ENCODE results near the gene NKD1. TPM values are rescaled to one million over a fixed set of nuclear protein-coding genes. Genes with fewer than 3 reads are reported as not detected.

Gene NKD1
- total RNA-seq, 1 donor from 2014 or later: 0.96 TPM

- Mint-ChIP-seq H3K4me3 (ENCODE audit: low read depth) (peak overlapping the region; percentile 87), H3K27ac (peak overlapping the region; percentile 80), H3K9me3 (no peaks in the 10 kb centered on the region), H3K27me3 (ENCODE audit: low read depth) (no peaks in the 10 kb centered on the region), H3K4me1 (ENCODE audit: low read depth) (peaks cover 64% of the 10 kb centered on the region), H3K36me3 (ENCODE audit: low read depth) (peaks cover 55% of the 10 kb centered on the region)
- DNase-seq (ENCODE audit: low spot score): no peak
- intact Hi-C loops (cut with micrococcal nuclease): no loop called here
Measured at GRCh38 chr16:50679266-50679665, 131.1 kb downstream of the NKD1 start.

DNA sequence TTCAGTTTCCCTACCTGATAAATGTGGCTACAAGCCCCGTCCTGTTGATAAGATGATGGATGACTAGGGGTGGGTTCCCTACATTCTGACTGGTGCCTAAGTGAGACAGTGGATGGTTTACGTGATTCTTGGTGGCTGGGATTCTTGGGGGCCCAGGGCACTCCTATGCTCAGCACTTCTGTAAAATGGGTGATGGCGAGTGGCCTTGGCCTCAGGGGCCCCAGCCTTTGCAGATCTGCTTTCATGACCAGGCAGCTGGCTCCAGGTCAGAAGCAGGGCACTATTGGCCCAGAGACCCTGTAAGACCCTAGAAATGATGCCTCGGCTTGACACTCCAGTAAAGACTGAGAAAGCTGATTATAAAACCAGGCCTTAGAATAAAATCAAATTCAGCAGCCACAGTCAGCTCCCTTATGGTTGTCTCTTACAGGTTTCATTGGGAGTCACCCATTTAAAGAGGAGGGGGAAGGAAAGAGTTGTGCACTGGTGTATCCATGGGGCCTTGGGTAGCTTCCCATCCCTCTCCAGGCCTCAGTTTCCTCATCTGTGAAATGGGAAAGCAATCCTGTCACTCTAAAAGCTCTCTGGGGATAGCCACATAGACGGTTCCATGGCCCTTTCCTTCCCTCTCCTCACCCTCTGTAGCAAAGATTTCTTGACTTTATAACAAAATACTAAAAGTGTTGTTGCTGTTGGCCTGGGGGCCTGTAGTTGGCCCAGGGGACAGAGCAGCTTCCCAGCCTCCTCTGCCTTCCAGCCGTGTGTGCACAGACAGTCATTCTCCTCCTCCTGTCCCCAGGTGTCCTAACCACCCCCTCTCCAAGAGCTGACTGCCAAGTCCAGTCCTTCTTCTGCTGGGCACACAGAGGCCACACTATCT, 131.7 kb downstream of the NKD1 start:
- peaks cover 50% of the 10 kb centered on the region for H3K36me3 Mint-ChIP-seq (ENCODE audit: low read depth)
- DNase-seq (ENCODE audit: low spot score): no peak
- H3K9me3 Mint-ChIP-seq: no peaks in the 10 kb centered on the region
- peak overlapping the region; percentile 77 for H3K27ac Mint-ChIP-seq
- H3K4me1 Mint-ChIP-seq (ENCODE audit: low read depth): peaks cover 71% of the 10 kb centered on the region
- H3K4me3 Mint-ChIP-seq (ENCODE audit: low read depth): peak overlapping the region; percentile 87
- intact Hi-C loops (cut with micrococcal nuclease): no loop called here
- H3K27me3 Mint-ChIP-seq (ENCODE audit: low read depth): no peaks in the 10 kb centered on the region

- intact Hi-C loops (cut with micrococcal nuclease): no loop called here
- peaks cover 77% of the 10 kb centered on the region for H3K4me1 Mint-ChIP-seq (ENCODE audit: low read depth)
- H3K36me3 Mint-ChIP-seq (ENCODE audit: low read depth): peaks cover 45% of the 10 kb centered on the region
- H3K27ac Mint-ChIP-seq: peak overlapping the region; percentile 77
- peak overlapping the region; percentile 87 for H3K4me3 Mint-ChIP-seq (ENCODE audit: low read depth)
- DNase-seq (ENCODE audit: low spot score): no peak
- no peaks in the 10 kb centered on the region for H3K27me3 Mint-ChIP-seq (ENCODE audit: low read depth)
- H3K9me3 Mint-ChIP-seq: no peaks in the 10 kb centered on the region
Measured at GRCh38 chr16:50680556-50680893, 132.3 kb downstream of the NKD1 start.

- DNase-seq (ENCODE audit: low spot score): peak; percentile 42
- peak within 1 kb of the TSS; percentile 87 for H3K27ac Mint-ChIP-seq
- peaks cover 81% of the 10 kb centered on the region for H3K4me1 Mint-ChIP-seq (ENCODE audit: low read depth)
- peak within 1 kb of the TSS; percentile 87 for H3K4me3 Mint-ChIP-seq (ENCODE audit: low read depth)
- intact Hi-C loops (cut with micrococcal nuclease): no loop called here
- no peaks in the 10 kb centered on the region for H3K9me3 Mint-ChIP-seq
- no peaks in the 10 kb centered on the region for H3K27me3 Mint-ChIP-seq (ENCODE audit: low read depth)
- H3K36me3 Mint-ChIP-seq (ENCODE audit: low read depth): peaks cover 38% of the 10 kb centered on the region
Measured at GRCh38 chr16:50681021-50681885, 133.1 kb downstream of the NKD1 start, which contains the start of gene SNX20. TSS of gene SNX20 (minus strand) at chr16:50681312. CDS start at chr16:50677526, 3,786 bp downstream.

GRCh38 chr16:50683689-50684374, 135.6 kb downstream of the NKD1 start:
- peak; percentile 61 for DNase-seq (ENCODE audit: low spot score)
- Mint-ChIP-seq H3K27ac (peak overlapping the region; percentile 86), H3K36me3 (ENCODE audit: low read depth) (peaks cover 12% of the 10 kb centered on the region), H3K4me3 (ENCODE audit: low read depth) (peak overlapping the region; percentile 45), H3K4me1 (ENCODE audit: low read depth) (peaks cover 58% of the 10 kb centered on the region), H3K9me3 (no peaks in the 10 kb centered on the region), H3K27me3 (ENCODE audit: low read depth) (no peaks in the 10 kb centered on the region)
- intact Hi-C loops (cut with micrococcal nuclease): loop anchor here (1.0 to 2.0 kb wide), 3 partner anchors 17 to 63 kb away; no protein-coding TSS in a partner anchor

DNA sequence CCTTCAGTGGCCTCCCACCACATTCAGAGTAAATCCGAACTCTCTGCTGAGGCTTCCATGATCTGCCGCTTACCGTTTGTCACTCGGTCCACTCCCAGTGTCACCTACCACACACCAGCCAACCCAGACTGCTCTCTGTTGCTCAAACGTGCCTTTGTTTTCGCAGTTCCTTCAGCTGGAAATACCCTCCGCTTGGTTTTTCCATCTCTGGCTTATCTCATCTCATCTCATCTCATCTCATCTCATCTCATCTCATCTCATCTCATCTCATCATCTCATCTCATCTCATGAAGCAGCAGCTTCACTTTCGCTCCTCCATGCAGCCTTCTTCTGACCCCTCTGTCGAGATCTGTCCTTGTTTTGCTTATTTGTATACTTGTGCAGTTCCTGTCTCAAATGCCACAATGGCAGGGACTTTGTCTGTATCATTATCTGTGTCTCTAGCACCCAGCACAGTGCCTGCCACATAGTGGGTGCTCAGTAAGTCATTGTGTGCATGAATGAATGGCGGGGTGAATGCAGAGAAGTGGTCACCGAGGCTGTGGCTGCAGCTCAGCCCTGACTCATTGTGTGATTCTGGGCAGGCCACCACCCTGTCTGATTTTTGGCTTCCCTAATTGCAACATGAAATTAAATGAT, 136.7 kb downstream of the NKD1 start:
- no peak for DNase-seq (ENCODE audit: low spot score)
- intact Hi-C loops (cut with micrococcal nuclease): loop anchor here (1.0 to 2.0 kb wide), 3 partner anchors 13 to 62 kb away; no protein-coding TSS in a partner anchor
- peak overlapping the region; percentile 48 for H3K4me3 Mint-ChIP-seq (ENCODE audit: low read depth)
- no peaks in the 10 kb centered on the region for H3K27me3 Mint-ChIP-seq (ENCODE audit: low read depth)
- no peaks in the 10 kb centered on the region for H3K9me3 Mint-ChIP-seq
- H3K36me3 Mint-ChIP-seq (ENCODE audit: low read depth): peaks cover 6% of the 10 kb centered on the region
- H3K27ac Mint-ChIP-seq: peak overlapping the region; percentile 86
- peaks cover 58% of the 10 kb centered on the region for H3K4me1 Mint-ChIP-seq (ENCODE audit: low read depth)

GRCh38 chr16:50685462-50686063, 137.4 kb downstream of the NKD1 start:
- peaks cover 56% of the 10 kb centered on the region for H3K4me1 Mint-ChIP-seq (ENCODE audit: low read depth)
- no peaks in the 10 kb centered on the region for H3K9me3 Mint-ChIP-seq
- peaks cover 3% of the 10 kb centered on the region for H3K36me3 Mint-ChIP-seq (ENCODE audit: low read depth)
- no peak for DNase-seq (ENCODE audit: low spot score)
- intact Hi-C loops (cut with micrococcal nuclease): loop anchor here (1.0 to 2.0 kb wide), 2 partner anchors 13 to 23 kb away; no protein-coding TSS in a partner anchor
- H3K27me3 Mint-ChIP-seq (ENCODE audit: low read depth): no peaks in the 10 kb centered on the region
- no peak overlapping the region for H3K4me3 Mint-ChIP-seq (ENCODE audit: low read depth)
- peak overlapping the region; percentile 86 for H3K27ac Mint-ChIP-seq

DNA sequence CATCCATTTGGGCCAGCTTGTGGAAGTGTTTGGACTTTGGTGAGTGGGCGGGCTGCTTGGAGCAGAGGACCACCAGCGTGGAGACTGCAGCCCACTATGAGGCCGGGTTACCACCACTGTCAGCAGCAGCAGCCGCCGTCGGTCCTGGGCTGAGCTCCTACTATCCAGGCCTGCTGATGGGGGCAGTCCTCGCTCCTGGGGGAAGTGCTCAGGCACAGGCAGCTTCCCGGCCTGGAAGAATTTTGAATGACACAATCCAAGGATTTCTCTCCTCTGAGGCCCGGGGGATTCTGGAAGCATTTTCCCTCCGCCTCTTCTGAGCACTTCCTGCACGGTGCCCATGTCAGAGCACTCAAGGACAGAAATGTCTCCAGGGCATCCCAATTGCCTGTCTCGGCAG, 139.9 kb downstream of the NKD1 start:
- intact Hi-C loops (cut with micrococcal nuclease): no loop called here
- H3K4me1 Mint-ChIP-seq (ENCODE audit: low read depth): peaks cover 56% of the 10 kb centered on the region

DNA sequence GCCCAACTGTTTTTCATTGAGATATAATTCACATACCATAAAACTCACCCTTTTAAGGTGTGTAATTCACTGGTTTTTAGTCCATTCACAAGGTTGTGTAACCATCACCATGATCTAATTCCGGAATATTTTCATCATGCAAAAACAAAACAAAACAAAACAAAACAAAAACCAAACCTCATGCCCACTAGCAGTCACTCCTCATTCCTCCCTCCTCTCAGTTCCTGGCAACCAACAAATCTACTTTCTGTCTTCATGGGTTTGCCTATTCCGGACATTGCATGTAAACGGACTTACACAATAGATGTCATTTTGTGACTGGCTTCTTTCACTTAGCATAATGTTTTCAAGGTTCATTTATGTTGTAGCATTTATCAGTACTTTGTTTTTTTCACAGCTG, 140.7 kb downstream of the NKD1 start:
- Mint-ChIP-seq H3K4me1 (ENCODE audit: low read depth) (peaks cover 50% of the 10 kb centered on the region), H3K36me3 (ENCODE audit: low read depth) (peaks cover 3% of the 10 kb centered on the region)
- intact Hi-C loops (cut with micrococcal nuclease): no loop called here

More for the DNA sequence above, 139.9 kb downstream of the NKD1 start:
- H3K4me3 Mint-ChIP-seq (ENCODE audit: low read depth): no peak overlapping the region
- H3K27me3 Mint-ChIP-seq (ENCODE audit: low read depth): no peaks in the 10 kb centered on the region
- peaks cover 3% of the 10 kb centered on the region for H3K36me3 Mint-ChIP-seq (ENCODE audit: low read depth)
- no peak for DNase-seq (ENCODE audit: low spot score)
- H3K27ac Mint-ChIP-seq: no peak overlapping the region
- H3K9me3 Mint-ChIP-seq: no peaks in the 10 kb centered on the region

GRCh38 chr16:50690177-50690576, 142.0 kb downstream of the NKD1 start:
- Mint-ChIP-seq H3K4me3 (ENCODE audit: low read depth) (no peak overlapping the region), H3K4me1 (ENCODE audit: low read depth) (peaks cover 49% of the 10 kb centered on the region)

More for the DNA sequence above, 140.7 kb downstream of the NKD1 start:
- H3K27me3 Mint-ChIP-seq (ENCODE audit: low read depth): no peaks in the 10 kb centered on the region
- no peaks in the 10 kb centered on the region for H3K9me3 Mint-ChIP-seq
- no peak for DNase-seq (ENCODE audit: low spot score)
- no peak overlapping the region for H3K4me3 Mint-ChIP-seq (ENCODE audit: low read depth)
- H3K27ac Mint-ChIP-seq: no peak overlapping the region

GRCh38 chr16:50692644-50692998, 144.4 kb downstream of the NKD1 start:
- Mint-ChIP-seq H3K9me3 (no peaks in the 10 kb centered on the region), H3K27me3 (ENCODE audit: low read depth) (no peaks in the 10 kb centered on the region), H3K27ac (peak overlapping the region; percentile 10), H3K36me3 (ENCODE audit: low read depth) (peaks cover 5% of the 10 kb centered on the region), H3K4me3 (ENCODE audit: low read depth) (peak overlapping the region; percentile 69), H3K4me1 (ENCODE audit: low read depth) (peaks cover 58% of the 10 kb centered on the region)
- intact Hi-C loops (cut with micrococcal nuclease): no loop called here
- DNase-seq (ENCODE audit: low spot score): no peak

More at GRCh38 chr16:50690177-50690576, 142.0 kb downstream of the NKD1 start:
- intact Hi-C loops (cut with micrococcal nuclease): no loop called here
- Mint-ChIP-seq H3K27me3 (ENCODE audit: low read depth) (no peaks in the 10 kb centered on the region), H3K27ac (no peak overlapping the region), H3K9me3 (no peaks in the 10 kb centered on the region), H3K36me3 (ENCODE audit: low read depth) (peaks cover 5% of the 10 kb centered on the region)
- no peak for DNase-seq (ENCODE audit: low spot score)
